Head of caudate nucleus (tissue), 42 donors: ENCODE measurements around the gene BTN2A1.
"Not testable (repeated sequence)": the region's sequence is repeated elsewhere in the genome, so short reads cannot be mapped to it uniquely, and the experiment has no call there.

ENCODE experiments used
- DNase-seq, 42 donors: peaks; one replicate each; pipeline versions ENCODE4 v3.0.0 to v3.0.0-alpha.2; 2020 to 2021; ENCODE audit warnings: mixed read lengths in 7 of 42
- intact Hi-C: fragments of 100-400 bp; cut with DNase I; formaldehyde crosslinking; loops from one replicate; pipeline ENCODE4 v1.15.0; 2022

Gene BTN2A1

GRCh38 chr6:26431258-26432172, 26.2 kb upstream of the BTN2A1 start:
- no peak for DNase-seq
- intact Hi-C loops = no loop called here

DNA sequence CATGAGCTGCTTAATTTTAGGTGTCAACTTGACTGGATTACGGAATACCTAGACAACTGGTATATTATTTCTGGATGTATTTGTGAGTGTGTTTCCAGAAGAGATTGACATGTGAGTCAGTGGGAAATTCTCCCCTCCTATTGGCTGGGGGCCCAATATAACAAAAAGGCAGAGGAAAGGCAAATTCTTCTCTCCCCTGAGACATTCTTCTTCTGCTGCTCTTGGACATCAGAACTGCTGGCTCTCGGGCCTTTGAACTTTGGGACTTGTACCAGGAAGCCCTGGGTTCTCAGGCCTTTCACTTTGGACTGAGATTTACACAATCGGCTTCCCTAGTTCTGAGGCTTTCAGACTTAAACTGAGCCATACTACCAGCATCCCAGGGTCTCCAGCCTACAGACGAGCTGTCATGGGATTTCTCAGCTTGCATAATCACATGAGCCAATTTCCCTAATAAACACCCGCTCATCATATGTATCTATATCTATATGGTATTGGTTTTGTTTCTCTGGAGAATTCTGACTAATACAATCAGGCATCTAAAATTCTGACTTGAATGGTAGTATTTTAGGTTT, 25.0 kb upstream of the BTN2A1 start:
- intact Hi-C loops = no loop called here
- DNase-seq = no peak

DNA sequence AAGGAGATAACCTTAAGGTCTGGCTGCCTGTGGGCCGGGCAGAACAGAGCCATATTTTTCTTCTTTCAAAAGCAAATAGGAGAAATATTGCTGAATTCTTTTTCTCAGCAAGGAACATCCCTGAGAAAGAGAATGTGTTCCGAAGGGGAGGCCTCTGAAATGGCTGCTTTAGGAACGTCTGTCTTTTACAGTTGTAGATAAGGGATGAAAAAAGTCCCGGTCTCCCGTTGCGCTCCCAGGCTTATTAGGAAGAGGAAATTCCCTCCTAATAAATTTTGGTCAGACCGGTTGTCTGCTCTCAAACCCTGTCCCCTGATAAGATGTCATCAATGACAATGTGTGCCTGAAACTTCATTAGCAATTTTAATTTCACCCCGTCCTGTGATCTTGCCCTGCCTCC, 24.1 kb upstream of the BTN2A1 start:
- DNase-seq, intact Hi-C loops: not testable (repeated sequence)

DNA sequence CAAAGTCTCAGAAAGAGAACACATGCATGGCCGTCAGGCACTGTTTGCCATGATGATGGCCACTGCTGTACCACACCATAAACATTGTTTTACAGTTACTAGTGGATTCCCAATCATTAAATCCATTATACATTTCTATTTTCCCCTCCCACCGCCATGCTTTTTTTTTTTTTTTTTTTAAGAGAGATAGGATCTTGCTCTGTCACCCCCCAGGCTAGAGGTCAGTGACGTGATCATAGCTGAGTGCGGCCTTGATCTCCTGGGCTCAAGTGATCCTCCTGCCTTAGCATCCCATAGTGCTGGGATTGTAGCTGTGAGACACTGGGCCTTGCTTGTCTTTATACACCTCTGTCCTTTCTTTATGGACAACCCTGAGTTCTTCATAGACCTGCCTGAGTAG, 21.7 kb upstream of the BTN2A1 start:
- no peak for DNase-seq
- intact Hi-C loops = no loop called here

- intact Hi-C loops = no loop called here
- no peak for DNase-seq
These were observed 20.2 kb upstream of the BTN2A1 start for GRCh38 chr6:26437550-26437949.

DNA sequence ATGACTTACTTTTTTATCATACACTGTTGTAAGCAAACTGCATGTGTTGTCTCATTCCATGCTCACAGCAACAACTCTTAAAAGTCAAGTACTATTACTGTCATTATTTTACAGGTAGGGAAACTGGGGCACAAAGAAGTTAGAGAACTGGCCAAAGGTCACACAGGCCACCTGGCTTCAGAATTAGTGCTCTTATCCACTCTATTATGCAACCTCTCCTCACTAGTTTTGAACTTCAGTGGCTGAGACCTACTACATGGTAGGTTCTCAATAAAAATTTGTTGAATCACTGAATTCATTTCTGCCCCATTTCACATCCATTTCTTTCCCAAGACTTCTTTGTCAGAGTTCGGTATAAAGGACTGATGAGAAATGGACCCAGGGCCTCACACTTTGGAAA, 19.8 kb upstream of the BTN2A1 start:
- intact Hi-C loops = no loop called here
- no peak for DNase-seq

DNA sequence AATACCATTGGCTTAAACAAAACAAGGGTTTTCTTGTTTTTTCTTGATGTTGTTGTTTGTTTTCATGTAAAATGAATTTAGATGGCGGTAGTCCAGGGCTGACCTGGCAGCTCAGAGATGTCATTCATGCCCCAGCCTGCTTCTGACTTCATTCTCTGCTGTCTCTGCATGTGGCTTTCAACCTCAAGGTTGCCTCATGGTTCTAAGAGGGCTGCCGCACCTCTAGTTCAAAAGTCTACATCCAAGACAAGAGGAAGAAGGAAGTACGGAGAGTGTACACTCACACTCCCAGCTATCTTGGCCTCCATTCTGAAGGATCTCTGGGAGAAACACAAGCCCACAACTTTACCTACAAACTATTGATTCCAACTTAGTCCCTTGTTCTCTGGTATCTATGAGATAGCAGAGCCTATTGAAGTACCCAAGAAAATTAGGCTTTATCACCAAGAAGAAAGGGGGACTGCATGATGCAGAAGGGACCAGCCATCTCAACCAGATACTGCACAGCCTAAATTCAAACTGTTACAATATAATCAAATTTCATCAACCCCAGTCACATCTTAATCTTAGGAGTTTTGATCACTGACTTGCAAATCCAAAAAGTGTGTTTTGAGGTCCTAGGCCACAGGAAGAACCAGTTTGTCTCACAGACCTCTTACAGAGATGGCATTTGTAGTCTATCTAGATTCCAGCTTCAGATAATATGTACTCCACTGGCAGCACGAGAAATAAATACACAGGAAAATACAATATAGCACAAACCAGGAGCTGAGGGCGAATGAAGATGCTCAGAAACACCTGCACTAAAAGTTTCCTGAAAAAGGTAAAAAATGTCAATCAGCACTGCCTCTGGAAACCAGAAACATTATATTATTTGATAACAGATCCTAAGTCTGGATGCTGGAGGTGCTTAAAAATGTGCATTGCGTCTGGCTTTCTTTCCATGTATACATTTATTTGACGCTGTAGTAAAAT, 18.3 kb upstream of the BTN2A1 start:
- DNase-seq = peak in 1 of 42 donors; percentile 2
- intact Hi-C loops = no loop called here

GRCh38 chr6:26440977-26441358, 16.8 kb upstream of the BTN2A1 start:
- no peak for DNase-seq
- intact Hi-C loops = no loop called here

DNA sequence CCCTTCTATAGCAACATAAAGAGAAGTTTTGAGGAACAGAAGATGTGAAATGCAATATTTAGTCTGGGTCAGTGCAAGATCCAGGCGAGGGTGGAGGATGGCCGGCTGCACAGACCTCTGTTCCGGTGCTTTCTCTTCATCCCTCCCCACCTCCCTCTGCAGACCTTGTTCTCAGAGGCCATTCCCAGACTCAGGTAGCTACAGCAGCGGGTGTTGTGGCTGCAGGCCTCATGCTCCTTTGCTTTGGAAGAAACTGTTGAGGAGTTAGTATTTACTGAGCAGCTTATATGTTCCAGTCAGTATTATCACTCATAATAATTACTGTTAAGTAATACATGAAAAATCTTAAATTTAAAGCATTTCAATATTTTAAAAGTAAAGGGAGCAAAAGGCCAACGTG, 15.8 kb upstream of the BTN2A1 start:
- intact Hi-C loops = no loop called here
- no peak for DNase-seq

DNA sequence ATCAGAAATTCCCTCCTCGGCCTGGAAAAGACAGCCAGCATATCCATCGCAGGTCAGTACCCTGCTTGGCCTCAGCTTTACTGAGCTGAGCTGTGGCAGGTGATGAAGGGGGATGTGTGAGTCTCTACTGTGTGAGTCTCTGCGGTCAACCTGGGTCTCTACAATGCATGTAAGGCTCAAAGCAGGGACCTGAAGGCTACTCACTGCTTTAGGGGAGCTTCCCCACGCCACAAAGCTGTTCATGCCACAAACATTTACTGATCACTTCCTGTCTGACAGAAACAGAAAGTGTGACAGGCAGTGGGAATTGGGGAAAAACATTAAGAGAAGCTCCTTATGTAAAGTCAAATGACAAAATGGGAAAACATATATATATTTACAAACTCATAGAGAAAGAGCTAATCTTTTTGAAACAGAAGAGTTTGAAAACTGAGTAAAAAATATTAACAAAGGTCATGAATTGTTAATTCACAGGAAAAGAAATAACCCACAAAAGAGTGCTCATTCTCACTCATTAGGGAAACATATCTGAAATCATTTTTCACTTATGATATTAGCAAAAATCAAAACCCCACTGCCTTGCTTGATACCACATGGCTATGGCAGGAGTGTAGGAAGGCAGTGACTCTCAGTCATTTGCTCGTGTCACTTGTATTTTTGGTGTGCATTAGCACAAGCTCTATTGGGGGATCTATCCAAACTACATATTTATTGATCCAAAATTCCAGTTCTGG, 11.7 kb upstream of the BTN2A1 start:
- intact Hi-C loops = no loop called here

DNA sequence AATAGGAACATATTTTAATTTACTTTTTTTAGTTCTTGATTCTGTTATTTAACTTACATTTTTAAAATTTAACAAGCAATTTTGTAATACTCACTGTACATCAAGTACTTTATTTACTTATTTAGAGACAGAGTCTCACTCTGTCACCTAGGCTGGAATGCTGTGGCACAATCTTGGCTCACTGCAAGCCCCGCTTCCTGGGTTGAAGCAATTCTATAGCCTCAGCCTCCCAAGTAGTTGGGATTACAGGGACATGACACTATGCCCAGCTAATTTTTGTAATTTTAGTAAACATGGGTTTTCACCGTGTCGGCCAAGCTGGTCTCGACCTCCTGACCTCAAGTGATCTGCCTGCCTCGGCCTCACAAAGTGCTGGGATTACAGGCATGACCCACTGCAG, 10.5 kb upstream of the BTN2A1 start:
- intact Hi-C loops = no loop called here
- DNase-seq = no peak

More for the DNA sequence above, 11.7 kb upstream of the BTN2A1 start:
- DNase-seq = no peak

DNA sequence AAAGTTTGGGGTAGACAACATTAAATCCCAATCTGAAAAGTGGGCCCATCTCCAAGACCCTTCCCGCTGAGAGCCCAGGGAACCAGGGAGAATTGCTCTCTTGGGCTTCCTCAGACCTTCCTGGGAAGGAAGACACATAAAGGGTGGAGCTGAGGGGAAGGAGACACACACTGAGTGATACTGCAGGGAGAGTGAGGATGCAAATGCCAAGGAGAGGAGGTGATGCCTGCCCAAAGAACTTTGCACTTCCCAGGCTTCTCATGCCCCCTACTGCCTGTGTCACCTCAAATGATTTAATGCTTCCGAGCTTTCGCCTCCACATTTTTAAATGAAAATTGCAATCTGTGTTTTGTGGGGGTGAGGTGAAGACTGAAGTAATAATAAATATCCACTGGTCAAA, 7.5 kb upstream of the BTN2A1 start:
- intact Hi-C loops = no loop called here
- no peak for DNase-seq

GRCh38 chr6:26452631-26453235, 5.0 kb upstream of the BTN2A1 start:
- intact Hi-C loops = no loop called here

DNA sequence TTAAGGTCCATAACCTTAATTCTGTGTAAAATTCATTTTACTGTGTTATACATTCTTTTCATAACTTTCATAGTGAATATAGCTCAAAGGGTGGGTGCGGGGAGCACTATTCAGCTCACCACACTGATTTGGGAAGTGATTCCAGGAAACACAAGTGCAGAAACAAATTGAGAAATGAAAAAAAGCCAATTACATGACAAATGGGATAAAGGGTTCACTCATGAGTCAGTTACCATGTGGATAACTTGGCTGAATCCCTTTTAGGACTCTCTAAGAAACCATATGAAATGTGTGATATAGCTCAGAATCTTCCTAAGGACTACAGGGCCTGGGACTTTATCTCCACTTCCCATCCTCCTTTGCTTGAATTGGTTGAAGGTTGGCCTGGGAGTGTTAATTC, 3.1 kb upstream of the BTN2A1 start:
- no peak for DNase-seq
- intact Hi-C loops = no loop called here

More at GRCh38 chr6:26452631-26453235, 5.0 kb upstream of the BTN2A1 start:
- DNase-seq = no peak

DNA sequence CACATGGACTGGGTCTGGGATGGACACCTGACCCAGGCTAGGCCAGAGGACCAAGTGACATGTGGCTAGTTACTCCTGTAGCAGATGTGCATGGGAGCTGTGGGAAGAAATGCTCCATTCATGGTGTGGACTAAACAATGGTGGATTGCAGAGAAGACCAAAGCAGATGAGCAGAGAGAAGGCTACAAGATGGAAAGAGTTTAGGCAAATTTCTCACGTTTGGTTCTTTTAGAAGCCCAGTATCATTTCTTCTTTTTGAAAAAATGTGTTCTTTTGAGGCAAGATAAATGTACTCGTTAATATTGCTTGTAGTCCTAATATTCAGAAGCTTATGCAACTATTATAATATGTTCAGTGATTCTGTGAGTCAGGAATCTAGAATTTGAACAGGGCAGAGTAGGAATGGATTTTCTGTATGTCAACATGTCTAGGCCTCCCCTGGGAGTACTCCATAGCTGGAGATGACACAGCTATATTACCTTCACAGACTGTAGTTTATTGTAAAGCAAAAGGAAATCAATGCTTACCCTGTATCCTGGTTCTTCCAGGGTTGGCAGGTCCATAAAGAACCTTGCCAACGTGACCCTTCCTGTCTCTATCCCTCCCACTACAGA, 2.3 kb upstream of the BTN2A1 start:
- intact Hi-C loops = no loop called here
- DNase-seq = no peak

- intact Hi-C loops = no loop called here
- peak in 29 of 42 donors; percentile 4 to 56 (median 33) for DNase-seq
These were observed 420 bp upstream of the BTN2A1 start for GRCh38 chr6:26457264-26457805.

- intact Hi-C loops = no loop called here
- no peak for DNase-seq
These were observed 1.5 kb downstream of the BTN2A1 start for GRCh38 chr6:26459023-26459810.
